ENCODE data around the gene SCAMP2.

- no peak for TF ChIP-seq CTCF (IDR thresholded peaks at IDR 0.05; ENCODE audit: insufficient read depth, low read depth, low read length)
- no peak for TF ChIP-seq EZH2 (IDR thresholded peaks at IDR 0.05; ENCODE audit: insufficient read depth, low read length)
Measured at GRCh38 chr15:74807282-74807681, 65.9 kb downstream of the SCAMP2 start.

Data from astrocyte (in vitro differentiated cells and primary cell).